Sigmoid colon (tissue), 4 donors: ENCODE results near the gene NID1.

Experiments used
- CTCF ChIP-seq, 4 experiments: fragments of 450-650 bp in 3 of 4; fragments of 200-600 bp in 1 of 4; IDR thresholded peaks; one replicate each; pipeline ENCODE4 v1.5.1; 2016 to 2019; ENCODE audit warnings: antibody characterized with exemption in 4 of 4, mild to moderate bottlenecking in 3 of 4, moderate library complexity in 2 of 4
- EP300 ChIP-seq, 4 donors: sonication (generic); formaldehyde crosslinking; IDR thresholded peaks; one replicate each; pipeline ENCODE4 v1.6.1; 2017; ENCODE audit warnings: antibody characterized with exemption in 4 of 4
- POLR2A ChIP-seq, 2 donors: fragments of 450-650 bp; IDR thresholded peaks; one replicate each; pipeline ENCODE4 v1.6.1; 2016; ENCODE audit warnings: antibody characterized with exemption in 2 of 2, mild to moderate bottlenecking in 2 of 2, moderate library complexity in 2 of 2
- POLR2AphosphoS5 ChIP-seq, 4 donors: sonication (generic); formaldehyde crosslinking; IDR thresholded peaks; one replicate each; pipeline ENCODE4 v1.6.1; 2017; ENCODE audit warnings: antibody characterized with exemption in 4 of 4

GRCh38 chr1:235997931-235998330, 67.0 kb downstream of the NID1 start:
- no peak for TF ChIP-seq CTCF (IDR thresholded peaks at IDR 0.05)
- TF ChIP-seq POLR2A (IDR thresholded peaks at IDR 0.05) = no peak
- TF ChIP-seq POLR2AphosphoS5 (IDR thresholded peaks at IDR 0.05) = peak in 1 of 4 donors; percentile 25
- no peak for TF ChIP-seq EP300 (IDR thresholded peaks at IDR 0.05)
